ENCODE data around the gene C3AR1.
"Not testable (repeated sequence)": the region's sequence is repeated elsewhere in the genome, so short reads cannot be mapped to it uniquely, and the experiment has no call there.

The C3AR1 gene

DNA sequence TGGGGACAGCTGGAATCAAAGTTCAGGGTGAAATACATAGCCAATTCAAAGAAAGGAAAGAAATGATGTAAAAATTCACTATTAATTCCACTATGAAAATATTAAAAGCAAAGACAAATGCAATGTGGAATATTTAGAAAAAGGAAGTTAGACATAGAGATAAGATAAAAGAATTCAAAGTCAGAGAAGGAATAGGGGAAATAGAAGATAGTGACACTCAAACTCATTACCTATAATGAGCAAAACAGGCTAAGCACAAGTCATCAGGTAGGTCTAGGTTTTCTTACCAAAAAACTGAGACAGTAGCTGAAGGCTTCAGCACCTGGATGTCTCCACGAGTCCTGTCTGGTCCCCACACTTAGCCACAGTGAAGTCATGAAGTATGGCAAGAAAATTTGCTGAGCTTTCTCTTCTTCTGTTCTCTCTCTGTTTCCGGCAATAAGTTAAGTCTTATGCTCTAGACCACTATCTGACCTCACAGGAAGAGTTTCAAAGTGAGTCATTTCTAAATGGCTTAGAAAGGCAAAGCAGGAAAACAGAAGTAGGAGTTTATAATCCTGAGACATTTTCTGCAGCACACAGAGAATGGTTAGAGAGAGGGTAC lies at the start of gene C3AR1:
Gene C3AR1 (minus strand): TSS at position 369 of the 604 bp plus-strand sequence. CDS start 6,174 bp downstream, outside the sequence.
- no peak for DNase-seq (ENCODE audit: low spot score)

DNA sequence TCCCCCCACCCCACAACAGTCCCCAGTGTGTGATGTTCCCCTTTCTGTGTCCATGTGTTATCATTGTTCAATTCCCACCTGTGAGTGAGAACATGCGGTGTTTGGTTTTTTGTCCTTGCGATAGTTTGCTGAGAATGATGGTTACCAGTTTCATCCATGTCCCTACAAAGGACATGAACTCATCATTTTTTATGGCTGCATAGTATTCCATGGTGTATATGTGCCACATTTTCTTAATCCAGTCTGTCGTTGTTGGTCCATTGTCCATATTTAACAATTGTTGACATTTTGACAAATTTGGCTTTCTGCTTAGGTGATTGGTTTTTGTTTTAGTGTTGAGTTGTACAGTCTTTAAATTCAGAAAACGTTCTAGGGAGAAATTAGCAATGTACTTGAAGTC lies 47.0 kb upstream of the C3AR1 start:
- not testable (repeated sequence) for DNase-seq (ENCODE audit: low spot score)

DNA sequence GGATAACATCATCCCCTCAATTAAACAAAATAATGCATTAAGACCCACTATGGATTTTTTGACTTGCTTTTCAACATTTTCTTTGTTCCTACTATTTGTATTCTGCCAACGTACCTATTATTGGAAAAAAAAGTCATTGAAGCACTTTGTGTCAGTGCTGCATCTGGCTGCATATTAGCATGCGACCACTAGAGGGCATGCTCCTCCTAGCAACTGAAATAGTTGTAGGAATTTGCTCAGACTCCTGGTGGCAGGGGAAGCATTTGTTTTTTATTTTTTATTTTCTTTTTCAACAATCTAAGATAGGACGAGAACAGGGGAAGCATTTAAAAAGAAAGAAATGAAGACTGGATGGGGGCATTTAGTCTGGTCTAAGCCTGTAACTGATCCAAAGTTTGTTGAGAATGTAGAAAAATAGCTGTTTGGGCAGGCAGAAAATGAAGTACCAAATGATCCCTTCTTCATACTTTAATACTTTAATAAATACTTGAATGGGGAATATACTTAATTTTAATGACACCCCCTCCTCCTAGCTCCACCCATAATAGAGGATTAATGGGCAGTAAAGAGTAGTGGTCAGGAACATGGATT lies 42.7 kb upstream of the C3AR1 start:
- peak; percentile 40 for DNase-seq (ENCODE audit: low spot score)

DNA sequence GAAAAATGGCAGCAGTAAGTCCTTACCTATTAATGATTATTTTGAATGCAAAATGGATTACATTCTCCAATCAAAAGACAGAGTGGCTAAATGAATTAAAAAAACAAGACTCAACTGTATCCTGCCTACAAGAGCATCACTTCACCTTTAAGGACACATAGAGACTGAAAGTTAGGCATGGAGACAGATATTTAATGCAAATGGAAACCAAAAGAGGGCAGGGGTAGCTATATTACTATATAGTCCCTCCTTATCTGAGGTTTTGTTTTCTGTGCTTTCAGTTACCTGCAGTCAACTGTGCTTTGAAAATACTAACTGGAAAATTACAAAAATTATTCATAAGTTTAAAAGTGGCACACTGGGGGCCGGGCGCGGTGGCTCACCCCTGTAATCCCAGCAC lies 33.1 kb upstream of the C3AR1 start:
- no peak for DNase-seq (ENCODE audit: low spot score)

DNA sequence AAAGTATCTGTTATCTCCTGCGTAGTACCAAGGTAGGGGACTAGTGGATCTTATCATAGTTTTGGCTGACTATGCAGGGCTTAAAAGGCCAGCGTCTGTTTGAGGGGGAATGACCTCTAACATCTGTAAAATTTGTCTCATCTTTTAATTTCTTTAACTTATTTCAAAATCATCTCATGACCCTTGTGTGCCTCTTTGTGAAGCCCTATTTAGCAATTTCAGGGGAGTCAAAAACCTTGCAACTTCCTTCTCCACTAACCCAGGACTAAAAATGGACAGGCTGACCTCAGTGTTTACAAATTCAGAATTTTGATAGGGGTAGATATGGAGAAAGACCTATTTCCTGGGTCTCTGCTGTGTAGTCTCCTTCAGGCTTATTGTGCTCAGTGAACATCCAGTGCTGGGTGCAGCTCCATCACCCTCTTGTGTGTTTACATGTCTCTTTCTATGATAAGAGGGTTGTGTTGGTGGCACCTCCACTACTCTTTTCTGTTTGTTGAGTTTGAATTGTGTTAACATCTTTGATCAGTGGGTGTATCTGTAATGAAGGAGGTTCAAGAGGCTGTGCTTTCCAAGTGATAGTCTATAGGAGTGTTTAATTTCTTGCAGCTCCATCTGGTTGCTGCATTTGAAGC lies 30.2 kb upstream of the C3AR1 start:
- DNase-seq (ENCODE audit: low spot score) = no peak

DNA sequence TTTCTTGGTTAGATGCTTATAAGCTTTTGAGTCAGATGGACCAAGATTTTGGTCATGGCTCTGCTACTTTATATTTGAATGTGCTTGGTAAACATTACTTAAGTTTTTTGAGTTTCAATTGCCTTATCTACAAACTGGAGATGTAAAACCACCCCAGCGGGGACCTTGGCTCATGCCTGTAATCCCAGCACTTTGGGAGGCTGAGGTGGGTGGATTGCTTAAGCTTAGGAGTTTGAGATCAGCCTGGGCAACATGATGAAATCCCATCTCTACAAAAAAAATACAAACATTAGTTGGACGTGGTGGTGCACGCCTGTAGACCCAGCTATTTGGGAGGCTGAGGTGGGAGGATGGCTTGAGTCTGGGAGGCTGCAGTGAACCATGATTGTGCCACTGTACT lies 27.1 kb upstream of the C3AR1 start:
- no peak for DNase-seq (ENCODE audit: low spot score)

DNA sequence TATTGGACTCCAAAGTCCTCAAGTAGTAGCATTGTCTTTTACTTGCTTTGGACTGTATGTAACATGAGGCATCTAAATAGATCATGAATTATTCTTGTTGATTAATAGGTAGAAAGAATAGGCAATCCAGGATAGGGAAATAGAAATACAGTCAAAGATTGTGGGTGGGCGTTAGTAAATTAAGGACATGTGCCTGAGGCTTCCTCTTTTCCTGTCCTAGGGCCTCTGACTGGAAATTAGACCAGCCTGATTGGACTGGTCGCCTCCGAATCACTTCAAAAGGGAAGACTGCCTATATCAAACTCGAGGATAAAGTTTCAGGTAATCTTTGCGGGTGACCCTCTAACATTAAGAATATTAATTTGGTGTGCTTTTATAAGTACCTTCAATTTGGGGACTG lies 23.6 kb upstream of the C3AR1 start:
- no peak for DNase-seq (ENCODE audit: low spot score)

DNA sequence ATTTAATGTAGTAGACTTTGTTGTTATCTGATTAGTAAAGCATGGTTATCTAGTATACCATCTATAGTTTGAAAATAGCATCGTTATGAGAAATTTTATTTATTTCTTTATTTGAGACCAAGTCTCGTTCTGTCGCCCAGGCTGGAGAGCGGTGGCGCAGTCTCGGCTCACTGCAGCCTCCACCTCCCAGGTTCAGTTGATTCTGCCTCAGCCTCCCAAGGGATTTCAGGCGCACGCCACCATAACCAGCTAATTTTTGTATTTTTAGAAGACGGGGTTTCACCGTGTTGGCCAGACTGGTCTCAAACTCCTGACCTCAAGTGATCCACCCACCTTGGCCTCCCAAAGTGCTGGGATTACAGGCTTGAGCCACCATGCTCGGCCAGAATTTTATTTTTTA lies 23.1 kb upstream of the C3AR1 start:
- not testable (repeated sequence) for DNase-seq (ENCODE audit: low spot score)

DNA sequence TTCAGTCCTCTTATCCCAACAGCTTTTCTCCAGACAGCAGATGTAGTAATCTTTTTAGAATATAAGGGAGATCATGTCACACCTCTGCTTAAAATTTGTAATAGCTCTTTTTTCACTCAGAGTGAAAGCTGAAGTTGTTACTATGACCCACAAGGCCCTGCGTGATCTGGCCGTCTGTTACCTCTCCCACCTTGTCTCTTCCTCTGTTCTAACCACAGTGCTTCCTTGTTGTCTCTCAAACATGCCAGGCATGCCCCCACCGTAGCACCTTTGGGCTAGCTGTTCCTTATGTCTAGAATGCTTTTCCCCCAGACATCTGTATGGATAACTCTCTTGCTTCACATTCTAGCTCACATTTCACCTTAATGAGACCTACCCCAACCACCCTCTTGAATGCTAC lies 22.4 kb upstream of the C3AR1 start:
- DNase-seq (ENCODE audit: low spot score) = no peak

DNA sequence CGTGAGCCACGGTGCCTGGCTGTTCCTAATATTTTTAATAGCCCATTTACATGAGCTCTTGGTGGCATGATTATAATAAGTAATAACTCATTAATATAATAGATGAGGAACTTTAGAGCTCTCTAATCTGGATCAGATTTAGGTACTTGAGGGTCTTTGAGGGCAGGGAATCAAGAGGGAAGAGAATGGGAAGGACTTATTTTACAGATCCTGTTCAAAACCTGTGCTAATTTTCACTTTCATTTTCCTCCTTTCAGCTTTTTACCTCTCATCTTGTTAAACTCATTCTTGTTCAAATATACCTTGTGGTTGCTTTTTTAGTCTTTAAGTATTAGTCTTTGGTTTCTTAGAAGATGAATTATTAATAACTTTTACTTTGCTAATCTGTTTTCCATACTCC lies 21.5 kb upstream of the C3AR1 start:
- DNase-seq (ENCODE audit: low spot score) = no peak

DNA sequence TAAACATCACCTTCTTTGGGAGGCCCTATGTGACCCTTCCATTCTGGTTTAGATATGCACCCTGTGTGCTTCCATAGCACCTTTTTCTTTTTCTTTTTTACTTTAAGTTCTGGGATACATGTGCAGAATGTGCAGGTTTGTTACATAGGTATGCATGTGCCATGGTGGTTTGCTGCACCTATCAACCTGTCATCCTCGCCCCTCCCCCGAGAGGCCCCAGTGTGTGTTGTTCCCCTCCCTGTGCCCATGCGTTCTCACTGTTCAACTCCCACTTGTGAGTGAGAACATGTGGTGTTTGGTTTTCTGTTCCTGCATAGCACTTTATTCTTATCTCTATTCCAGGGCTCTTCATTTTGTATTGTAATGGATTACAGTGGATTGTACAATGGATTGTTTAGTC lies 18.2 kb upstream of the C3AR1 start:
- DNase-seq (ENCODE audit: low spot score) = not testable (repeated sequence)

DNA sequence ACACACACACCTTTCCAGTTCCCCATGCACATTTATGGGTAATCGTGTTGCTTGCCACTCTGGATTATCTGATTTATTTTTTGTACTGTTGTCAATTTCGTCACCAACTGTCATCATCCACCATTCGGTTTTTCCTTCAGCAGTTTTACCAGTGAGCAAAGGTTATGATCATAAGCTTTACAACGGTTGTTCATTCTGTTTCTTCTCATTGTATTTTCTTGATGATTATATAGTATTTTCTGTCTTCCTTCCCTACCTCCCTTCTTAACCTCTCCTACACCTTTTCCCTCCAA lies 16.6 kb upstream of the C3AR1 start:
- DNase-seq (ENCODE audit: low spot score) = no peak

DNA sequence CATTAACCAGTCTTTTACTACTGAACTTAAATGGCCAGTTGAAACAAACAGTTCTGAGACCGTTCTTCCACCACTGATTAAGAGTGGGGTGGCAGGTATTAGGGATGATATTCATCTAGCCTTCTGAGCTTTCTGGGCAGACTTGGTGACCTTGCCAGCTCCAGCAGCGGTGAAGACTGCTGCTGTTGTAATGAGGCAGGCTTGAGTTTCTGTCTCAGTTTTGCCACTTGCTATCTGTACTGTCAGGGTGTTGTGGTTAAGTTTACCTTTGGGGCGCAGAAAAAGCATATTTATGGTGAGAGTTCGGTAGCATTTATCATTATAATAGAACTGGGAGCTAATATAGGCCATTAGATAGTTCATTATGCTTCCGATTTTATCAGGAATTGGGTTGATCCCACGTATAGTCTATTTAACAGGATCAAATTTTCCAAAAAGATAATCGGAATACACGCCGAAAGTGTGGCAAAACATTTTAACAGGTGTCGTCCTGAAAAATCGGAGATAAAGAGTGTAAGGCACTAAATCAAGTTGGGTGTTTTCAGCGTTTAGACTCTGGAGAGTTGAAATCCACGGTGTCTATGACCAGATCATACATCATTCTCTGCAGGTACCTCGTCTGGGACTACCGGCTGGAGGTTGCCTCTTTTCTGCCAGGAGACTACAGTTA lies 15.2 kb upstream of the C3AR1 start:
- no peak for DNase-seq (ENCODE audit: low spot score)

DNA sequence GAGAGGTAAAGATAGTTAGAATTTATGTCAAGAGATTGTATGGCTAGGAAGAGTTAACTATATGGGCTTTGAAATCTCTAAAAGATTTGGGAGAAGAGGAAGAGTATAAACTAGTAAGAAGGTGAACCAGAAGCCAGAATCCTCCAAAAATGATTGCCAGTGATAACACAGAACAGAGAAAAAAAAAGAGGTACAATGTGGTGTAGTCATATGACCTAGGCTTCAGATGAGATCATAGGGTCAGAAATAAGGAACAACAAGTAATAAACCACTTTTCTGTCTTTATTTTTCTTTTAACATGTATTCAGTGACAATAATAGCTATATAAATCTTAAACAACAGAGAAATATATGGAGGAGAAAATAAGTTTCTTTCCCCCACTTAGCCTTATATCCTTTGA lies 14.0 kb upstream of the C3AR1 start:
- DNase-seq (ENCODE audit: low spot score) = no peak

DNA sequence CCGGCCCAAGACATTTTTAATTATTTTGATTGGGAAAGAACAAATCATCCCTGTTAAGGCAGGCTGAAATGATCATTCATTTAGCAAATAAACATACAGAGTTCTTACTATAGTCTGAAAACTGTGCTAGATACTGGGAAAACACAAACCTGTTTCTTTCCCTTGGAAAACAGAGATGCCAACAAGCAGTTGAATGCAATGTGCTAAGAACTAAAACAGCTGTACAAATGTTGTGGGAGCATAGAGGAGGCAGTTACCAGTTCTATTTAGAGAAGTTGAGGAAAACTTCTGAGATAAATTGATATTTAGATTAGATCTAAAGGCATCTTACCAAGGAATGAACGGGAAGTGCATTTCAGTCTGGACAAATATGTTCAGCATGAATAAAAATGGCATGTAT lies 12.8 kb upstream of the C3AR1 start:
- DNase-seq (ENCODE audit: low spot score) = no peak

DNA sequence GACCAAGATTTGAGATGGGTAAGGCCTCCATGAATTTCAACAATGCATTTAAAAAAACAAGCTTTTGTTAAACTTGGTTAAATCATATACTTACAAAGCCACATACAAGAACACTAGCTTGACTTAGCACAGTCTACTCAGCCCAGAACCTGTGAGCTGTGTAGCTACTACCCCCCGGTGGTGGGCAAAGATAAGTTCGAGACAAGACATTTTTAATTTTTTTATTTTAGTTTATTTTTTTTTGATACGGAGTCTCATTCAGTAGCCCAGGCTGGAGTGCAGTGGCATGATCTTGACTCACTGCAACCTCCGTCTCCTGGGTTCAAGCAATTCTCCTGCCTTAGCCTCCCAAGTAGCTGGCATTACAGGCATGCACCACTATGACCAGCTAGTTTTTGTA lies 12.2 kb upstream of the C3AR1 start:
- DNase-seq (ENCODE audit: low spot score) = no peak

DNA sequence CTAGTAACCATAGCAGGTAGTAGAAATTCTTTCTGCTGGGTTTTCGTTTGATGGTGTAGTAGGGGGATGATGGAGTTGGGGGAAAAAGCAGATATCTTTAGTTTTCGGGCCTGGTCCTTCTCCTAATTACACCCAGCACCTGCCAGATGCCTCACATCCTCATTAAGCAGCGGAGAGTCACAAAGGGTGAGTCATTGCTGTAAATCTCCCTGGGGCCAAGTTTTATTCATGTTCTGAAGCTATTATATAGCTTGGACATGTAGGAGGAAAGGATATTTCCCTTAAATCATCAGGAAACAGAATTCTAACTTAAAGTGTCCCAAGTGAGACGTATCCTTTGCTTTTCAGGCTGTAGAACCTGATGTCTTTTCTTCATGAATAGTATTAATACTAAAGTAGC lies 11.0 kb upstream of the C3AR1 start:
- no peak for DNase-seq (ENCODE audit: low spot score)

DNA sequence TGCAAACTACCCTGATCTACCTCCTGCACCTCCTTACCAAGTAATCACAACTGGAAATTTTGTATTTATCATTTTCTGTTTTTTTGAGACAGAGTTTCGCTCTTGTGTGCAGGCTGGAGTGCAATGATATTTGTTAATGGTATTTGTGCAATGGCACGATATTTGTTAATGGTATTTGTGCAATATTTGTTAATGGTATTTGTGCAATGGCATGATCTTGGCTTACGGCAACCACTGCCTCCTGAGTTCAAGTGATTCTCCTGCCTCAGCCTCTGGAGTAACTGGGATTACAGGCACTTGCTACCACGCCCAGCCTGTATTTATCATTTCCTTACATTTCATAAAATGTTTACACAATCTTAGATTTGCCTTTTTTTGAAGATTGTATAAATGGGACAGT lies 10.2 kb upstream of the C3AR1 start:
- DNase-seq (ENCODE audit: low spot score) = no peak

DNA sequence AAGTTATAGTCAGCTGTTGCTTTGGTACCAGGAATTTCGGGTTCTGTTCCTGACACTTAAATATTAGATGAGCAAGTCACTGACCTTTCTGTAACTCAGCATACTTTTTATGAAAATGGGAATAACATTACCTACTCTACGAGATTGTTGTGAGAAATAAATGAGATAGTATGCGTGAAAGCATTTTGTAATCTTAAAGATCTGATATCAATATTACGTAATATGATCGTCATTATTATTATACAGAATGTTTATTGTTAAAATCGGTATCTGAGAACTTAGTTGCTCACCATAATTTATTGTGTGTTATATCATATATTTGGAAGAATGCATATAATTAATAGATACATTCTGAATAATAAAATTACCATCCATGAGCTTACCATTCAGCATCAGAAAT lies 9.8 kb upstream of the C3AR1 start:
- DNase-seq (ENCODE audit: low spot score) = no peak

DNA sequence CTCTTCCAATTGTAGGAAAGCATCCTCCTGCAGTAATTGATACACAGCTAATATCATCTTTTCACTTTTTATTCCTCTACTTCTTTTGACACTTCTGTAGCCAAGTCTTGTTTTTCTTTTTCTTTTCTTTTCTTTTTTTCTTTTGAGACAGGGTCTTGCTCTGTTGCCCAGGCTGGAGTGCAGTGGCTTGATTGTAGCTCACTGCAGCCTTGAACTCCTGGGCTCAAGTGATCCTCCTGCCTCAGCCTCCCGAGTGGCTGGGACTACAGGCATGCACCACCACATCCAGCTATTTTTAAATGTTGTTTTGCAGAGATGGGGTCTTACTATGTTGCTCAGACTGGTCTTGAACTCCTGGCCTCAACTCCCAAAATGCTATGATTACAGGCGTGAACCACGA lies 5.7 kb upstream of the C3AR1 start:
- DNase-seq (ENCODE audit: low spot score) = not testable (repeated sequence)

DNA sequence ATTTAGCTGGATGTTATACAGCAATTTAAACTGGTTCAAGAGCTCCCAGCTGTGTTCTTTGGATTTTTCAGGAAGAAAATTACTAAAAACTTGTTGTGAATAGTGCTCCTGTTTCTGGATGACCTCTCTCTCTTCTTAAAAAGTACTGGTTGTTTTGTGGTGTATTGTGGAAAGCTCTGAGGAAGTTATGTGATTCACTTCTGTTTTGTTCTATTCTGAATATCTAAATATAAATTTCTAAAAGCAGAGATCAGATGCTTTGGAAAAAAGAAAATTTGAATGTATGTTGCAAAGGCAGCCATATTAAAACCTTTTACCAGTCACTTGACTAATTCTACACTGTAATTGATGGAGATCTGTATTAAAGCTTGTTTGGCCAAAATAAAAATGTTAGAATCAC lies 3.4 kb upstream of the C3AR1 start:
- no peak for DNase-seq (ENCODE audit: low spot score)

DNA sequence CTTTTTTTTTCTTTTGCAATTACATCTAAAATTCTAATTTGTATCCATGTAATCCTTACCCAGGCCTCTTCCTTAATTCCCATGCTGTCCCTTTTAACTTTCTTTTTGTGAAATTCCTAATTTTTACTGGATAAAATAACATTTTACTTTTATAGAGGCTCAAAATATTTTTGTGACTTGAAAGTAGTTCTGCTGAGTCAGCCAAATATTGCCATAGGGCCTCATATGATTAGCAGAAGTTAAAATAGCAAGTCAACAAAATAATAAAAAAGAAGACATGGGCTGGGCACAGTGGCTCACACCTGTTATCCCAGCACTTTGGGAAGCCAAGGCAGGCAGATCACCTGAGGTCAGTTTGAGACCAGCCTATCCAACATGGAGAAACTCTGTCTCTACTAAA lies 2.0 kb downstream of the C3AR1 start:
- no peak for DNase-seq (ENCODE audit: low spot score)

DNA sequence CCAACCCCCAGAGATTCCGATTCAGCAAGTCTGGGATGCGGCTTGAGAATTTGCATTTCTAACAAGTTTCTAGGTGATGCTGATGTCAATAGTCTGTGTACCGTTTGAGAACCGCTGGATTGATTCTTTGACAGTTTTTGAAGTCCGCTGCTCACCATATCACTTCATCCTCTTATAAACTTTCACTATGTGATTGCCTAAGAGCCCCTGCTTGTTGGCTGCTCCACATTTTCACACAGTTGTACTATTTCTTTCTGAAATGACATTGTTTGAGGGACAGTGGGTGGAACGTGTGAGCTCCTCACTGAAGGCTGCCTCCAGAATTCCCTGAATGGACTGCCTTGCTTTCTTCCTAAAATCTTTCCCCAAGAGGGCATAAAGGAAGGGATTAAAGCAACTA lies 7.7 kb downstream of the C3AR1 start:
- DNase-seq (ENCODE audit: low spot score) = no peak

DNA sequence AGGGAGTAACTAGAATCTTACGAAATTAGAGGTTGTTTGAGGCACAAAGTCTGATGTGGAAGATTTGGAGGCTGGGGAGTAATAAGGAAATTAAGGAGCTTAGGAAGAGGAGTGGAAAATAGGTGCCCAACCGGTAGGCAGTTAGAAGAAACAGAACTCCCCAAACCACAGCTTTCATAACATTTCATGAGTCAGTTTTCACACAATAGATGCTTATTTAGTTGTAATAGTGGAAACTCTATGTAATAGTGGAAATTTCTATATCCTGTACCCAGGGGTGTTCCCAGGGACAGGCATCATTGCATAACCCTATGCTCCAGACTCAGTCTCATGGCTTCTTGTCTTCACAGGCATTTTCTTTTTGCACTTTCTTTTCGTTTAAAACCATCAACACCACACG lies 8.3 kb downstream of the C3AR1 start:
- DNase-seq (ENCODE audit: low spot score) = no peak
